GM06990 (cell line): Measurements from ENCODE around the gene SMTN.
A peak's percentile ranks its signal among the peaks of the same experiment; 100 is the strongest.
"Not testable (repeated sequence)": the region's sequence is repeated elsewhere in the genome, so short reads cannot be mapped to it uniquely, and the experiment has no call there.

Experiments used
- DNase-seq: peaks from one replicate; pipeline ENCODE4 v3.0.0-alpha.2; 2011; ENCODE audit not compliant: insufficient read length; ENCODE audit errors: extremely low read depth
- H3K27me3 ChIP-seq: replicated peaks from 2 replicates; pipeline ENCODE4 v1.6.0; 2011; ENCODE audit warnings: low read length; ENCODE audit not compliant: control insufficient read depth, insufficient read depth
- H3K36me3 ChIP-seq: 2 replicates; pipeline ENCODE4 v1.5.1; 2011; ENCODE audit warnings: low read length; ENCODE audit not compliant: control insufficient read depth, insufficient read depth
- H3K4me3 ChIP-seq: replicated peaks from 2 replicates; pipeline ENCODE4 v1.5.1; 2011; ENCODE audit warnings: low read depth, mild to moderate bottlenecking, control low read depth, low read length
- TF ChIP-seq, protein P1 (sequence below): IDR thresholded peaks from 2 replicates; pipeline ENCODE4 v1.5.1; 2011; ENCODE audit warnings: low read length, control low read depth, mild to moderate bottlenecking, inconsistent platforms; ENCODE audit not compliant: insufficient read depth, poor library complexity, severe bottlenecking

Gene SMTN

DNA sequence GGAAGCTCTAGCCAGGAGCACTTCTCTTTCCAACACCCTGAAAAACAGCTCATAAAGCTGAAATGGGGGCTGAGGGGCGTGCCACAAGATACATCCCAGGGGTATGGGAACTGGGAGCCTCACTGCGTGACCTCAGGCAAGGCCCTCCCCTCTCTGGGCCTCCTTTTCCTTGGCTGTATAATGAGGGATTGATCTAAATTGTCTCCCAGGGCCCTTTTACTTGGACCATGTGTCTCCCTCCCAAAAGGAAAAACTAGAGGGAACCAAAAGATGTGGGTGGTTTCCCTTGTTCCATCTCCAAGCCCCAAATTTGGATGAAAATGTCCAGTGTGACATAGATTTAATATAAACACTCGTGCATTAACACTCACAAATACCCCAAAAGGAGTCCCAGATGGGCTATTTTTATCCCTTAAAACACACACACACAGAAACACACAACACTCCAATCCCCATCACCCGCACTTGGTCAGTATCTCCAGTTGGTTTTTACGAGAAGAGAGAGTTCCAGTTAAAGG is 25.9 kb upstream of the SMTN start:
- DNase-seq: no peak
- Histone ChIP-seq H3K27me3 (no peaks in the 10 kb centered on the region), H3K36me3 (no peaks in the 10 kb centered on the region), H3K4me3 (no peak overlapping the region)
- TF ChIP-seq, protein P1, sequence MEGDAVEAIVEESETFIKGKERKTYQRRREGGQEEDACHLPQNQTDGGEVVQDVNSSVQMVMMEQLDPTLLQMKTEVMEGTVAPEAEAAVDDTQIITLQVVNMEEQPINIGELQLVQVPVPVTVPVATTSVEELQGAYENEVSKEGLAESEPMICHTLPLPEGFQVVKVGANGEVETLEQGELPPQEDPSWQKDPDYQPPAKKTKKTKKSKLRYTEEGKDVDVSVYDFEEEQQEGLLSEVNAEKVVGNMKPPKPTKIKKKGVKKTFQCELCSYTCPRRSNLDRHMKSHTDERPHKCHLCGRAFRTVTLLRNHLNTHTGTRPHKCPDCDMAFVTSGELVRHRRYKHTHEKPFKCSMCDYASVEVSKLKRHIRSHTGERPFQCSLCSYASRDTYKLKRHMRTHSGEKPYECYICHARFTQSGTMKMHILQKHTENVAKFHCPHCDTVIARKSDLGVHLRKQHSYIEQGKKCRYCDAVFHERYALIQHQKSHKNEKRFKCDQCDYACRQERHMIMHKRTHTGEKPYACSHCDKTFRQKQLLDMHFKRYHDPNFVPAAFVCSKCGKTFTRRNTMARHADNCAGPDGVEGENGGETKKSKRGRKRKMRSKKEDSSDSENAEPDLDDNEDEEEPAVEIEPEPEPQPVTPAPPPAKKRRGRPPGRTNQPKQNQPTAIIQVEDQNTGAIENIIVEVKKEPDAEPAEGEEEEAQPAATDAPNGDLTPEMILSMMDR: no peak

DNA sequence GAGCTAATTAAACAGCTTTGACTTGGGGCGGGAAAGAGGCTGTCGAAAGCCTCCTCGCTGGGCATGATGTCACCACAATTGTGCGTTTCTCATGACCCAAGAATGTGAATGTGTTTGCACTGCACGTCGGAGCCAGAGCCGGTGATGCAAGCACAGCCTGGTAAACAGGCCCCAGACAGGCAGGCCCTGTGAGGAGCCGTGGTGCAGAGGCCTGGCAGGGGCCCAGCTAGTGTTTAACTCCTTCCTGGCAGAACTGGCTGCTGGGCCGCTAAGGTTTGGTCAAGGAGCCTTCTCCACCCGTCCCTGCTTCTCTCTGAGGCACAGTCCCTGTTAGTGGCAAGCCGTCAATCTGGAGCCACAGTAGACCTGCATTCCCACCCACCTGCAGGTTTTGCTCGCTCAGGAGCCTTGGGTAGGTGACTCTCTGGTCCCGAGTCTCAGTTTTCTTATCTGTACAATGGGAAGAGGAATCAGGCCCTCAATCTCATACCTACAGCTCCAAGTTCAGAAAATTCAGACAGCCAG is 25.4 kb upstream of the SMTN start:
- TF ChIP-seq, protein P1: no peak
- Histone ChIP-seq H3K4me3 (no peak overlapping the region), H3K27me3 (no peaks in the 10 kb centered on the region), H3K36me3 (no peaks in the 10 kb centered on the region)
- DNase-seq: no peak

DNA sequence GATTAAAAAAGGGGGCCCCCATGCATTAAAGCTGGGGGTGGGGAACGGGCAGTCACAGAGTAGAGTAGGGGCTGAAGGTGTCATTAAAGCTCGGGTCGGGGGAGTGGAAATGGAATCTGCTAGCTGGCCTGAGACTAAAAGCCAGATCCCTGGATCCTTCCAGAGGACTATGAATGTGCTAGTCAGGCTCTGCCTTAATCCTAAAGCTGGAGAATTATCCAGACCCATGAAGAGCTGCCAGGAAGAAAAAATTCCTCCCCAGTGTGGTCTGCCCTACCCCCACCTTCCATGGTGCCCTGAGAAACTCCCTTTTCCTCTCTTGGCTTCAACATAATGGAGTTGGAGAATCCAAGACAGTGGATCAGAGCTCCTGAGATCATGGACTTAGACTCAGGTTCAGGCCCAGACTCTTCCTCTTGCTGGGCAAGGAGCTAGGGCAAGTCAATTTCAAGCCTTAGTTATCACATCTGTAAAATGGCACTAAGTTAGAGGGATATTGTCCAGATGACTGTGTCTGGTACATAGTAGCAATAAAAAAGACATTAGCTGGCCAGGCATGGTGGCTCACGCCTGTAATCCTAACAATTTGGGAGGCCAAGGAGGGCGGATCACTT is 24.0 kb upstream of the SMTN start:
- H3K27me3 ChIP-seq: no peaks in the 10 kb centered on the region
- H3K4me3 ChIP-seq: no peak overlapping the region
- TF ChIP-seq, protein P1: no peak
- no peak for DNase-seq
- H3K36me3 ChIP-seq: no peaks in the 10 kb centered on the region

DNA sequence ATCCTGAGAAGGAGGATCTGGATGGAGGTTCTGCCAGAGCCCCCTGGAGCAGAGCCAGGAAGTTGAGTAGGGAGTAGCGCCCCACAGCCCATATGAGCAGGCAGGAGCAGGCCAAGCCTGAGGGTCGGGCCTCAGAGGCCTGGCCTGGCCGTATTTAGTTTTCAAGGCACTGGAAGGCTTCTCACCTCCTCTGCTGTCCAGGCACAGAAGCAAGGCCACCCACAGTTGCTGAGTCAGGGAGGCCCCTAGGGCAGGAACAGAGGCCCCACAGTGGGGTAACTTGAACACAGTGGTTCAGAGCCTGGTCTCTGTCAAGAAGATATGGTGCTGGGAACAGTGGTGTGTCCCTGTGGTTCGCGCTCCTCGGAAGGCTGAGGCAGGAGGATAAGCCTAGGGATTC is 21.5 kb upstream of the SMTN start:
- H3K36me3 ChIP-seq, H3K27me3 ChIP-seq, DNase-seq, H3K4me3 ChIP-seq: not testable (repeated sequence)

DNA sequence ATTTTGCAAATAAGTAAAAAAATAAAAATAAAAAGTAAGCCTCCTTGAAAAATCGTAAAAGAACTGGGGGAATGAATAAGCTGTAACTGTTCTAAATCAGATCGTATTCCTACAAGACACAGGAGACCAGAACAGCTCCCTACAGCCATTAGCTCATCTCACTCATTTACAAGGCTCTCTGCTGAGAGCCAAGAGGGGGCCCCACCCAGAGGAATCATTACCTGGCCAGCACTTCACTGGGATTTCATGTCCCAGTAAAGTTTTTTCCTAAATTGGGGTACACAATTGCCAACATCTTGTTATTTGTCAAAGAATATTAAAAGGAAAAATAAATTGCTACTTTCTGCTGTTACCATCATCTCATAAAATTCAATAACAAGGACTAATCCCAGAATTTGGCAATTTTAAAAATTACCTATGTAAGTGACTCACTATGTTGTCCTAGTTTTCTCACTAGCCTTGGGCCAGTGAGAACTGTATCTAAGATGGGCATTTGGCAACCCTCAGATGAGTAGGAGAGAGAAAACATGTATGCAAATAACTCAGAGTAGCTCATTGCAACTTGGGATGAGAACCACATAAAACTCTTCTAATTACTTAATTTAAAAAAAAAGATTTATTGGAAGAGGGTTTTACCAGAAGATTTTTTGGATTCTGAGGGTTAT is 18.4 kb upstream of the SMTN start:
- no peaks in the 10 kb centered on the region for H3K27me3 ChIP-seq
- TF ChIP-seq, protein P1: no peak
- no peak for DNase-seq
- no peaks in the 10 kb centered on the region for H3K36me3 ChIP-seq
- H3K4me3 ChIP-seq: no peak overlapping the region

DNA sequence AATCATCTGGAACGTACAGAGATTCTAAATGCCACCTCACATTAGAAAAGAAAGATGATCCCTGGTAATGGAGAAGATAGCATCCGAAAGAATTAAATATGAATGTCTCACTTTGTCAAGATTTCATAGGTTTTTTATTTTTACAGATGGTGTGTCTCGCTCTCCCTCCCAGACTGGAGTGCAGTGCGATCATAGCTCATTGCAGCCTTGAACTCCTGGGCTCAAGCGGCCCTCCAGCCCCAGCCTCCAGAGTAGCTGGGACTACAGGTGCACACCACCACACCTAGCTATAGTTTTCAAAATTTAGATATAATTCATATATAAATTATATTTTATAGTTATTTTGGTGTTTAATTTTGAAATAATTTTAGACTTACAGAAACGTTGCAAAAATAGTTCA is 16.7 kb upstream of the SMTN start:
- Histone ChIP-seq H3K4me3 (peak overlapping the region; percentile 50), H3K36me3 (no peaks in the 10 kb centered on the region), H3K27me3 (no peaks in the 10 kb centered on the region)
- DNase-seq: no peak
- TF ChIP-seq, protein P1: no peak
